ENCODE data around the gene RBM22.
"Not testable (repeated sequence)": the region's sequence is repeated elsewhere in the genome, so short reads cannot be mapped to it uniquely, and the experiment has no call there.

The RBM22 gene

GRCh38 chr5:150700594-150701377, at the start of gene RBM22:
Gene RBM22 (minus strand): TSS chr5:150701062. CDS start chr5:150700985, 77 bp downstream.
- peak; percentile 89 for DNase-seq

- no peak for DNase-seq
Observed at GRCh38 chr5:150750469-150750868, 49.6 kb upstream of the RBM22 start.

- not testable (repeated sequence) for DNase-seq
Observed at GRCh38 chr5:150743142-150743488, 42.3 kb upstream of the RBM22 start.

GRCh38 chr5:150742455-150743141, 41.7 kb upstream of the RBM22 start:
- DNase-seq, result not testable (repeated sequence)

- no peak for DNase-seq
Observed at GRCh38 chr5:150740992-150741391, 40.1 kb upstream of the RBM22 start.

- no peak for DNase-seq
Observed at GRCh38 chr5:150738862-150739261, 38.0 kb upstream of the RBM22 start.

- DNase-seq, result no peak
Observed at GRCh38 chr5:150734579-150735384, 33.9 kb upstream of the RBM22 start.

GRCh38 chr5:150731669-150732242, 30.9 kb upstream of the RBM22 start:
- no peak for DNase-seq

GRCh38 chr5:150729859-150730258, 29.0 kb upstream of the RBM22 start:
- no peak for DNase-seq

GRCh38 chr5:150723845-150724244, 23.0 kb upstream of the RBM22 start:
- DNase-seq, result no peak

- peak; percentile 8 for DNase-seq
Observed at GRCh38 chr5:150710165-150710564, 9.3 kb upstream of the RBM22 start.

GRCh38 chr5:150706776-150707390, 6.0 kb upstream of the RBM22 start:
- DNase-seq, result no peak

- no peak for DNase-seq
Observed at GRCh38 chr5:150703762-150704161, 2.9 kb upstream of the RBM22 start.

- no peak for DNase-seq
Observed at GRCh38 chr5:150700246-150700593, 642 bp downstream of the RBM22 start.

- peak; percentile 68 for DNase-seq
Observed at GRCh38 chr5:150694612-150695011, 6.2 kb downstream of the RBM22 start.

GRCh38 chr5:150692276-150692675, 8.6 kb downstream of the RBM22 start:
- DNase-seq, result no peak

- DNase-seq, result no peak
Observed at GRCh38 chr5:150690760-150691159, 10.1 kb downstream of the RBM22 start.

GRCh38 chr5:150689120-150689519, 11.7 kb downstream of the RBM22 start:
- no peak for DNase-seq

- no peak for DNase-seq
Observed at GRCh38 chr5:150676578-150676977, 24.3 kb downstream of the RBM22 start.

GRCh38 chr5:150675069-150675468, 25.8 kb downstream of the RBM22 start:
- DNase-seq, result no peak

- no peak for DNase-seq
Observed at GRCh38 chr5:150674341-150674821, 26.5 kb downstream of the RBM22 start.

- DNase-seq, result no peak
Observed at GRCh38 chr5:150672884-150673275, 28.0 kb downstream of the RBM22 start.

Measured in fibroblast of skin of right biceps (primary cell).